GM18868 (cell line): ENCODE data around the gene GNAQ.
A peak's percentile ranks its signal among the peaks of the same experiment; 100 is the strongest.

ENCODE experiments used
- ATAC-seq: cut with Tn5 transposase; IDR thresholded peaks from one replicate; pipeline ENCODE4 v1.9.1; 2021; ENCODE audit warnings: mild to moderate bottlenecking, moderate library complexity; ENCODE audit not compliant: unreplicated experiment

Gene GNAQ

GRCh38 chr9:77977210-77977611 is 54.4 kb downstream of the GNAQ start:
- peak; percentile 34 for ATAC-seq

- ATAC-seq, result no peak
These were observed 55.8 kb downstream of the GNAQ start for GRCh38 chr9:77975806-77976205.

GRCh38 chr9:77975036-77975435 is 56.6 kb downstream of the GNAQ start:
- ATAC-seq, result no peak

GRCh38 chr9:77974434-77974833 is 57.2 kb downstream of the GNAQ start:
- no peak for ATAC-seq

GRCh38 chr9:77969083-77969482 is 62.5 kb downstream of the GNAQ start:
- no peak for ATAC-seq

GRCh38 chr9:77968506-77968905 is 63.1 kb downstream of the GNAQ start:
- ATAC-seq, result no peak

GRCh38 chr9:77966718-77967117 is 64.9 kb downstream of the GNAQ start:
- no peak for ATAC-seq

GRCh38 chr9:77965445-77966123 is 66.0 kb downstream of the GNAQ start:
- no peak for ATAC-seq

- ATAC-seq, result no peak
These were observed 67.4 kb downstream of the GNAQ start for GRCh38 chr9:77964258-77964657.

- no peak for ATAC-seq
These were observed 70.1 kb downstream of the GNAQ start for GRCh38 chr9:77961541-77961940.

GRCh38 chr9:77960356-77961153 is 71.1 kb downstream of the GNAQ start:
- no peak for ATAC-seq

GRCh38 chr9:77959803-77960202 is 71.8 kb downstream of the GNAQ start:
- no peak for ATAC-seq

- no peak for ATAC-seq
These were observed 74.0 kb downstream of the GNAQ start for GRCh38 chr9:77957652-77958051.

GRCh38 chr9:77956555-77956954 is 75.1 kb downstream of the GNAQ start:
- ATAC-seq, result no peak

GRCh38 chr9:77954666-77955015 is 77.0 kb downstream of the GNAQ start:
- no peak for ATAC-seq

- no peak for ATAC-seq
These were observed 77.5 kb downstream of the GNAQ start for GRCh38 chr9:77954013-77954665.

GRCh38 chr9:77953590-77953989 is 78.0 kb downstream of the GNAQ start:
- ATAC-seq, result no peak

GRCh38 chr9:77952635-77953328 is 78.8 kb downstream of the GNAQ start:
- ATAC-seq, result no peak

- no peak for ATAC-seq
These were observed 80.2 kb downstream of the GNAQ start for GRCh38 chr9:77951369-77951768.

GRCh38 chr9:77949751-77950436 is 81.7 kb downstream of the GNAQ start:
- no peak for ATAC-seq

GRCh38 chr9:77947651-77948050 is 84.0 kb downstream of the GNAQ start:
- no peak for ATAC-seq
